Neural crest cell (in vitro differentiated cells): ENCODE measurements around the gene SH3PXD2A. TPM values are rescaled to one million over a fixed set of nuclear protein-coding genes. Genes with fewer than 3 reads are reported as not detected.

Experiments used
- DNase-seq: peaks from one replicate; pipeline ENCODE4 v3.0.0; 2021; ENCODE audit warnings: low read depth, mixed read lengths, low spot score
- H3K27ac Mint-ChIP-seq: one replicate; pipeline ENCODE4 v1.8.0; 2021; ENCODE audit warnings: mild to moderate bottlenecking, mixed read lengths; ENCODE audit not compliant: unreplicated experiment
- H3K27me3 Mint-ChIP-seq: 2 replicates; pipeline ENCODE4 v1.8.0; 2021; ENCODE audit warnings: low read depth, mild to moderate bottlenecking, mixed read lengths
- H3K36me3 Mint-ChIP-seq: 2 replicates; pipeline ENCODE4 v1.8.0; 2021; ENCODE audit warnings: low read depth, mild to moderate bottlenecking, mixed read lengths
- H3K4me1 Mint-ChIP-seq: 2 replicates; pipeline ENCODE4 v1.8.0; 2021; ENCODE audit warnings: mixed read lengths
- H3K4me3 Mint-ChIP-seq: one replicate; pipeline ENCODE4 v1.8.0; 2021; ENCODE audit warnings: mild to moderate bottlenecking, mixed read lengths
- H3K9me3 Mint-ChIP-seq: 2 replicates; pipeline ENCODE4 v1.8.0; 2021; ENCODE audit warnings: mixed read lengths
- total RNA-seq: library from RNA; stranded (reverse); gene quantifications from 2 replicates; pipeline ENCODE4 v1.2.1, GENCODE V29; 2021
- TF ChIP-seq, protein P1 (sequence below): fragments of 200-600 bp; sonication (generic); conservative IDR thresholded peaks from 2 replicates; pipeline ENCODE4 v1.5.0; 2021; ENCODE audit warnings: antibody characterized with exemption, mild to moderate bottlenecking

SH3PXD2A gene
- total RNA-seq, 1 donor from 2014 or later = 22.8 TPM

DNA sequence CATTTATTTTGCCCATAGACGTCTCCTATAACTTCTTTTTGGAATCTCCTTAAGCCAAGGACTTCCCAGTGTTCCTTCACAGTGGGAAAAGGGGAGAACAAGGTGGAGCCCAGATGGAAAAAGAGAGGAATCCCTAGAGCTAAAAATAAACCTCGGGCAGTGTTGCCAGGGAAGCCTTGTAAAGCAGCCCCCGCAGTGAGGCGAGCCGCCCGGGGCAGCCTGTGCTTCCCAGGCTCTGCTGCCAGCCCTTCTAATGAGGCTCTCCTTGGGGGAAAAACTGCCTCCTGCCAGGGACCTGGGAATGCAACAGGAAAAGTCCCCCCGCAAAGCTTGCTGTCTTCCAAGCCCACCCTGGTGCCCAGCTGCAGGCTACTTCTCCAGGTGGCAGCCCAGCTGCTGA, 71.7 kb downstream of the SH3PXD2A start:
- no peak overlapping the region for H3K4me3 Mint-ChIP-seq
- peaks cover 15% of the 10 kb centered on the region for H3K36me3 Mint-ChIP-seq
- H3K27me3 Mint-ChIP-seq = no peaks in the 10 kb centered on the region
- H3K9me3 Mint-ChIP-seq = no peaks in the 10 kb centered on the region
- peaks cover 28% of the 10 kb centered on the region for H3K4me1 Mint-ChIP-seq
- TF ChIP-seq, protein P1, sequence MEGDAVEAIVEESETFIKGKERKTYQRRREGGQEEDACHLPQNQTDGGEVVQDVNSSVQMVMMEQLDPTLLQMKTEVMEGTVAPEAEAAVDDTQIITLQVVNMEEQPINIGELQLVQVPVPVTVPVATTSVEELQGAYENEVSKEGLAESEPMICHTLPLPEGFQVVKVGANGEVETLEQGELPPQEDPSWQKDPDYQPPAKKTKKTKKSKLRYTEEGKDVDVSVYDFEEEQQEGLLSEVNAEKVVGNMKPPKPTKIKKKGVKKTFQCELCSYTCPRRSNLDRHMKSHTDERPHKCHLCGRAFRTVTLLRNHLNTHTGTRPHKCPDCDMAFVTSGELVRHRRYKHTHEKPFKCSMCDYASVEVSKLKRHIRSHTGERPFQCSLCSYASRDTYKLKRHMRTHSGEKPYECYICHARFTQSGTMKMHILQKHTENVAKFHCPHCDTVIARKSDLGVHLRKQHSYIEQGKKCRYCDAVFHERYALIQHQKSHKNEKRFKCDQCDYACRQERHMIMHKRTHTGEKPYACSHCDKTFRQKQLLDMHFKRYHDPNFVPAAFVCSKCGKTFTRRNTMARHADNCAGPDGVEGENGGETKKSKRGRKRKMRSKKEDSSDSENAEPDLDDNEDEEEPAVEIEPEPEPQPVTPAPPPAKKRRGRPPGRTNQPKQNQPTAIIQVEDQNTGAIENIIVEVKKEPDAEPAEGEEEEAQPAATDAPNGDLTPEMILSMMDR = no peak
- DNase-seq = no peak
- H3K27ac Mint-ChIP-seq = no peak overlapping the region

DNA sequence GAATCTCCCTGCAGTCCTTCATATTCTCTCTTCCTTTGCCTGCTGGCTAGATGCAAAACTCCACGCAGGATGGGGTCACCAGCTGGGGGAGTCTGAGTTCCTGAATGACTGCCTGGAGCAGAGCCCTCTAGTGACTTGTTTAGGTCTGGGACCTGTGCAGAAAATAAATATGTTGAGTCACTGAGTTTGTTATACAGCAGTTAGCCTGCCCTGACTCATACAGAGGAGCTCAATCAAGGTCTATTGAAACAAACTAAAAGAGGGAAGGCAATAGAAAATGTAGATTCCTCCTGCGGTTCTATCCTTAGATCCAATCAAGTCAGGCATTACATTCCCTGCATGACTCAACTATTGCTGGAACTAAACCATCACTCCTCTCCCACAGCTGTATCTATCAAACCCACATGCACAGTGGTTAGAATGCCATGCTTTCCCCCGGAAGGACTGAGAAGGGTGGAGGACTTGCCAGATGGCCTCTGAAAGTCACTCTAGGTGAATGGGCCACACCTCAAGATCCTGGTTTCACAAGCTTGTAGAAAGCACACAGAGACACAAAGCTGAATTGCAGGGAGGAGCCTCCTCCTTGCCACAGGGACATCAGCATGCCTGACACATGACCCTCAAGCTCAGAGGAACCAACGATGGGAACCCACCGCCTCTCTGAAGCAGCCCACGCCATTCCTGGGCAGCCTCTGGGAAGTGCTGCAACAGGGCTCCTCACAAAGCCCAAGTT, 73.9 kb downstream of the SH3PXD2A start:
- TF ChIP-seq, protein P1 = peak; percentile 37
- Mint-ChIP-seq H3K36me3 (peaks cover 15% of the 10 kb centered on the region), H3K9me3 (no peaks in the 10 kb centered on the region), H3K4me1 (peaks cover 28% of the 10 kb centered on the region), H3K4me3 (no peak overlapping the region), H3K27me3 (no peaks in the 10 kb centered on the region), H3K27ac (peak overlapping the region; percentile 54)
- DNase-seq = no peak

DNA sequence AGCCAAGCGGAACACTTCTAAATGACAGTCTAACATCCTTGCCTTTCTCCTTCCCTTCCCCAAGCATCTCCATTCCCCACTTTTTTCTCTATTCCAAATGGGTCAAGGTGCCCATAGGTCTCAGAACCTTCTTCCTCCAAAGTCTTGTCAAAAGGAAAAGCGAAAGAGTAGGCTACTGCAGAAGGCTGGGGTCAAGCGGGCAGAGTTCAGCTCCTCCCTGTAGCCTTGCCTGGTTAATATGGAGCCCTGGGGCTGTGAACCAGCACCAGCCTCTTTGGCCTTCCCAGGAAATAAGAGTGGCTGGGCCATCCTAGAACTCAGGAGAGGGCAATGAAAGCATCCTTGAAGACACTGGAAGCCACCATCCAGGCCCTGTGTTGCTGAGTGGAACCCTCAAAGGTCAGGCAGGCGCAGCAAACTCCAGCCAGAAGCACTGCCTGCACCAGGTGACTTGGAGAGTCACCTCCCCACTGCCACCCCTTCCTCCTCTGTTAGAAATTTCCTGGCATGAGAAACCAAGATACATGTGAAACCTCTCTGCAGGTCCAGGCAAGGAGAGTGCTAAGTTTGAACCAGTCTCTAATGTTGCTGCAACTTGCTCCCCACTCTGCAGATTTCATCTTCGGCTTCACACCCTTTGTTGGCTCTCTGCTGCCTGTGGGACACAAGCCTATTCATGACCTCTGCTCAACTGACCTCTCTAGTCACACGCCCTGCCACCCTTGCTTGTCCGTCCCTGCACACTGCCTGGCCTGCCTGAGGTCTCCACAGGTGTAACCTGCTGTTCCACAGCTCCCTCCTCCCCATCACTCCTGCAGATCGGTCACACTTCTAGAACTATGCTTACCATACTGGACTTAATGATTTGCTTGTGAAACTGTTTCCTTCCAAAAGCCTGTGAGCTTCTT, 74.9 kb downstream of the SH3PXD2A start:
- peaks cover 28% of the 10 kb centered on the region for H3K4me1 Mint-ChIP-seq
- H3K27ac Mint-ChIP-seq = peak overlapping the region; percentile 9
- H3K9me3 Mint-ChIP-seq = no peaks in the 10 kb centered on the region

DNA sequence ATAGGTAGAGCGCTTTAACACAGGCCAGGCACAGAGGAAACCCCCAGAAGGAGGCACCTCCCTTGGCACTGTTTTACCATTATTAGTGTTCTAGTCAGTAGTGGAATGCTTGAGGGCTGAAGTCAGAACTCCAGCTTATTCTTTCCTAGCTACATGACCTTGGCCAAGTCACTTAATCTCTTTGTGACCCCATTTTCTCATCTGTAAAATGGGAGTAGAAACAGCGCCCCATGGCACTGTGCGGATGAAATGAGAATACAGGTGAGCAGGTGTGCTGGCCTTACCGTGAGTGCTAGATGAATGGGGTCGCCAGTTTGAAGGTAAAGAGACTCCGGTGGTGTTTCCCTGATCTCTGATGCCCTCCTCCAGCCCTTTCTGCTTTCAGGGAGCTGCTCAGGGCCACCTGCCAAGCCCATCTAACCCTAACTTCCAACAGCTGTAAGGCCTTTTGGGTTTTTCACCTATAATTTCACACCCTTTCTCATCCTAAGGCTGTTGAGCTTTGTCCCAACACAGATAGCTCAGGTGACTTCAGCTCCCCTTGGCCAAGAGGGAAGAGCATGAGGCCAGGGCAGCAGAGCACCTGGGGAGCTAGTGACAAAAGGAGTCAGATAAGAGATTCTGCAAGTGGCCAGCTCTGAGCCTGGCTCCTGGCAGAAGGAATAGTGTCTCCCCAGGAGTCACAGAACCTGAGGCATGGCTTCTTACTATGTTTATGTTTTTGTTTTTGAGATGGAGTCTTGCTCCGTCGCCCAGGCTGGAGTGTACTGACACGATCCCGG, 76.8 kb downstream of the SH3PXD2A start:
- Mint-ChIP-seq H3K4me3 (peak overlapping the region; percentile 27), H3K36me3 (peaks cover 17% of the 10 kb centered on the region), H3K27me3 (no peaks in the 10 kb centered on the region), H3K4me1 (peaks cover 28% of the 10 kb centered on the region), H3K27ac (no peak overlapping the region), H3K9me3 (no peaks in the 10 kb centered on the region)
- TF ChIP-seq, protein P1 = no peak
- no peak for DNase-seq

More for the DNA sequence above, 74.9 kb downstream of the SH3PXD2A start:
- H3K4me3 Mint-ChIP-seq = no peak overlapping the region
- H3K36me3 Mint-ChIP-seq = peaks cover 15% of the 10 kb centered on the region
- no peaks in the 10 kb centered on the region for H3K27me3 Mint-ChIP-seq
- DNase-seq = no peak
- TF ChIP-seq, protein P1 = no peak
